HepG2 (cell line): ENCODE measurements around the gene HOXD12. TPM values are rescaled to one million over a fixed set of nuclear protein-coding genes. Genes with fewer than 3 reads are reported as not detected.

ENCODE experiments used
- ATAC-seq: fragments of 200-7000 bp; cut with Tn5 transposase; 3 replicates; pipeline ENCODE4 v1.9.1; 2020; ENCODE audit warnings: mild to moderate bottlenecking, moderate library complexity
- BruUV-seq: library from RNA; stranded (reverse); fragments of 400-500 nt; replicated peaks from 2 replicates; lab custom pipeline; 2021; lab: Mats Ljungman, UMichigan
- CTCF ChIA-PET: fragments of 300-600 bp; formaldehyde crosslinking; extraction: SDS; loops from one replicate; lab custom pipeline; 2021; ENCODE audit warnings: low total read pairs, inconsistent platforms, low intra/inter-chr PET ratio; lab: Yijun Ruan, JAX
- POLR2A ChIA-PET: fragments of 350-600 bp; sonication (Branson Sonifier 250); formaldehyde crosslinking; loops from one replicate; lab custom pipeline; 2020; ENCODE audit warnings: antibody characterized with exemption, inconsistent platforms; lab: Yijun Ruan, JAX
- DNase-seq: peaks from one replicate; pipeline ENCODE4 v3.0.0-alpha.2; 2015; ENCODE audit warnings: low spot score
- FAIRE-seq: peaks from 3 replicates; lab custom pipeline; 2011; peaks lifted over from hg19 to GRCh38; lab: Jason Lieb, UNC
- H2AFZ ChIP-seq: one replicate; pipeline ENCODE4 v1.6.1; 2011; ENCODE audit warnings: low read length, inconsistent platforms
- H3K27ac ChIP-seq: fragments of 300-600 bp; 3 replicates; pipeline ENCODE4 v1.8.0; 2011; ENCODE audit warnings: mixed run types, mild to moderate bottlenecking, mixed read lengths, low read length, inconsistent platforms; ENCODE audit not compliant: insufficient read depth; ENCODE audit errors: extremely low read length
- H3K27me3 ChIP-seq, 2 experiments: fragments of 200-600 bp in 1 of 2; 2 replicates in 1 of 2; 3 replicates in 1 of 2; pipeline versions ENCODE4 v1.6.0 to v1.8.0; 2011; ENCODE audit warnings: low read length in 2 of 2, mild to moderate bottlenecking in 2 of 2, moderate library complexity in 2 of 2, inconsistent platforms in 1 of 2; ENCODE audit not compliant: insufficient read depth in 2 of 2, control insufficient read depth in 1 of 2
- H3K36me3 ChIP-seq, 2 experiments: fragments of 200-600 bp in 1 of 2; replicated peaks in 1 of 2; 2 replicates in 1 of 2; 3 replicates in 1 of 2; pipeline versions ENCODE4 v1.5.1 to v1.8.0; 2011; ENCODE audit warnings: low read length in 2 of 2, inconsistent platforms in 1 of 2; ENCODE audit not compliant: insufficient read depth in 2 of 2, control insufficient read depth in 1 of 2
- H3K4me1 ChIP-seq: 2 replicates; pipeline ENCODE4 v1.5.1; 2012; ENCODE audit warnings: low read length, inconsistent platforms; ENCODE audit not compliant: insufficient read depth
- H3K4me2 ChIP-seq: 2 replicates; pipeline ENCODE4 v1.6.0; 2011; ENCODE audit warnings: low read depth, low read length, inconsistent platforms
- H3K4me3 ChIP-seq, 3 experiments: fragments of 200-600 bp in 1 of 3; sonication (generic), shearing (Covaris generic) in 1 of 3; replicated peaks in 1 of 3; 2 replicates each; pipeline ENCODE4 v1.5.1; 2011 to 2016; ENCODE audit warnings: low read length in 3 of 3, inconsistent platforms in 2 of 3, low read depth in 2 of 3, mild to moderate bottlenecking in 2 of 3, control low read depth in 1 of 3, mixed read lengths in 1 of 3; ENCODE audit not compliant: insufficient read depth in 1 of 3
- H3K79me2 ChIP-seq: one replicate; pipeline ENCODE4 v1.6.1; 2011; ENCODE audit warnings: low read length, inconsistent platforms; ENCODE audit not compliant: insufficient read depth
- H3K9ac ChIP-seq: 2 replicates; pipeline ENCODE4 v1.6.0; 2011; ENCODE audit warnings: mild to moderate bottlenecking, low read depth, low read length, inconsistent platforms; ENCODE audit not compliant: insufficient read depth
- H3K9me3 ChIP-seq: 2 replicates; pipeline ENCODE4 v1.5.1; 2012; ENCODE audit warnings: mild to moderate bottlenecking, low read length
- H4K20me1 ChIP-seq: 2 replicates; pipeline ENCODE4 v1.6.0; 2011; ENCODE audit warnings: inconsistent platforms, mild to moderate bottlenecking, low read length, moderate library complexity; ENCODE audit not compliant: insufficient read depth
- CAMTA2 ChIP-seq: sonication (generic); formaldehyde crosslinking; IDR thresholded peaks from 2 replicates; pipeline ENCODE4 v1.4.0; 2020; ENCODE audit warnings: mild to moderate bottlenecking, missing genetic modification reagents, borderline replicate concordance
- CREBL2 ChIP-seq: sonication (generic); formaldehyde crosslinking; IDR thresholded peaks from 2 replicates; pipeline ENCODE4 v1.8.1; 2023; ENCODE audit warnings: missing genetic modification reagents, mild to moderate bottlenecking, borderline replicate concordance
- DPF2 ChIP-seq: sonication (generic); formaldehyde crosslinking; IDR thresholded peaks from 2 replicates; pipeline ENCODE4 v1.4.0; 2020; ENCODE audit warnings: mild to moderate bottlenecking, low read depth, missing genetic modification reagents, borderline replicate concordance
- EZH2 ChIP-seq: conservative IDR thresholded peaks from 2 replicates; pipeline ENCODE4 v1.6.1; 2012; ENCODE audit warnings: mild to moderate bottlenecking, low read depth, low read length, moderate library complexity
- GABPA ChIP-seq, 2 experiments: IDR thresholded peaks; 2 replicates each; pipeline ENCODE4 v1.6.1; 2011 to 2016; ENCODE audit warnings: low read depth in 2 of 2, low read length in 1 of 2, missing biosample characterization in 1 of 2, missing genetic modification characterization in 1 of 2
- HOXA9 ChIP-seq: sonication (generic); formaldehyde crosslinking; IDR thresholded peaks from 2 replicates; pipeline ENCODE4 v1.8.1; 2022; ENCODE audit warnings: missing genetic modification reagents, mild to moderate bottlenecking, moderate library complexity, borderline replicate concordance
- IRF2 ChIP-seq: IDR thresholded peaks from 2 replicates; pipeline ENCODE4 v1.6.1; 2018; ENCODE audit warnings: missing genetic modification reagents, missing compliant biosample characterization
- JUNB ChIP-seq: sonication (generic); formaldehyde crosslinking; IDR thresholded peaks from 2 replicates; pipeline ENCODE4 v1.8.0; 2022; ENCODE audit warnings: missing genetic modification reagents, mild to moderate bottlenecking, borderline replicate concordance
- KAT8 ChIP-seq: IDR thresholded peaks from 2 replicates; pipeline ENCODE4 v1.6.1; 2016; ENCODE audit warnings: missing genetic modification reagents, missing compliant biosample characterization
- NCOA5 ChIP-seq: sonication (generic); formaldehyde crosslinking; IDR thresholded peaks from 2 replicates; pipeline ENCODE4 v1.4.0; 2020; ENCODE audit warnings: missing genetic modification reagents
- SRY ChIP-seq: sonication (generic); formaldehyde crosslinking; IDR thresholded peaks from 2 replicates; pipeline ENCODE4 v1.8.0; 2022; ENCODE audit warnings: mild to moderate bottlenecking, missing genetic modification reagents
- TOPORS ChIP-seq: sonication (generic); formaldehyde crosslinking; IDR thresholded peaks from 2 replicates; pipeline ENCODE4 v1.8.0; 2023; ENCODE audit warnings: mild to moderate bottlenecking, missing genetic modification reagents
- ZBTB44 ChIP-seq: sonication (generic); formaldehyde crosslinking; IDR thresholded peaks from 2 replicates; pipeline ENCODE4 v1.4.0; 2020; ENCODE audit warnings: missing genetic modification reagents
- ZNF121 ChIP-seq: sonication (generic); formaldehyde crosslinking; IDR thresholded peaks from 2 replicates; pipeline ENCODE4 v1.5.0; 2020; ENCODE audit warnings: mild to moderate bottlenecking, missing genetic modification reagents
- ZNF143 ChIP-seq: sonication (generic); formaldehyde crosslinking; IDR thresholded peaks from 2 replicates; pipeline ENCODE4 v1.4.0; 2020; ENCODE audit warnings: missing genetic modification reagents
- ZNF17 ChIP-seq: sonication (generic); formaldehyde crosslinking; IDR thresholded peaks from 2 replicates; pipeline ENCODE4 v1.5.0; 2020; ENCODE audit warnings: mild to moderate bottlenecking, missing genetic modification reagents
- ZNF180 ChIP-seq: sonication (generic); formaldehyde crosslinking; IDR thresholded peaks from 2 replicates; pipeline ENCODE4 v1.4.0; 2020; ENCODE audit warnings: low read depth, missing genetic modification reagents, borderline replicate concordance
- ZNF564 ChIP-seq: sonication (generic); formaldehyde crosslinking; IDR thresholded peaks from 2 replicates; pipeline ENCODE4 v1.8.1; 2023; ENCODE audit warnings: mild to moderate bottlenecking, missing genetic modification reagents
- ZNF615 ChIP-seq: sonication (generic); formaldehyde crosslinking; IDR thresholded peaks from 2 replicates; pipeline ENCODE4 v1.5.0; 2020; ENCODE audit warnings: mild to moderate bottlenecking, missing genetic modification reagents, borderline replicate concordance
- ZSCAN5A ChIP-seq: sonication (generic); formaldehyde crosslinking; IDR thresholded peaks from 2 replicates; pipeline ENCODE4 v1.8.0; 2022; ENCODE audit warnings: mild to moderate bottlenecking, missing genetic modification reagents, borderline replicate concordance
- WGBS: methylation state at CpG from one replicate; pipeline ENCODE4 v1.1.6; 2017; ENCODE audit warnings: low lambda C conversion rate; 5-methylcytosine and 5-hydroxymethylcytosine counted together
- in situ Hi-C: cut with HindIII; loops from 2 replicates; pipeline ENCODE4 v1.10.0; 2017; ENCODE audit warnings: low pct_unique_long_range_greater_than_20kb; ENCODE audit not compliant: extremely low pct_ligation_motif_present
- intact Hi-C: fragments of 100-400 bp; cut with micrococcal nuclease; formaldehyde crosslinking; loops from one replicate; pipeline ENCODE4 v1.10.0; 2022; ENCODE audit not compliant: unreplicated experiment
- polyA plus RNA-seq, 8 experiments: library from polyadenylated mRNA; depleted of rRNA in 3 of 8; stranded (reverse) in 7 of 8; unstranded in 1 of 8; fragments of >200 nt; fragmentation: Illumina TruSeq in 4 of 8; extraction: Trizol in 4 of 8; gene quantifications; 2 replicates each; pipeline versions ENCODE4 v1.2.1 to v1.2.3, GENCODE V29; 2011 to 2016; ENCODE audit warnings: low read depth in 4 of 8, missing spikeins in 1 of 8, mixed read lengths in 1 of 8; ENCODE audit not compliant: insufficient read depth in 1 of 8
- total RNA-seq, 5 experiments: library from RNA; depleted of rRNA; stranded (reverse); fragments of >200 nt; fragmentation: Illumina TruSeq; extraction: Trizol; gene quantifications; 2 replicates each; pipeline ENCODE4 v1.2.3, GENCODE V29; 2016; ENCODE audit warnings: low read depth in 1 of 5

The HOXD12 gene
- total and polyA plus RNA-seq, 2 of the 13 experiments (the other 11 are each of a cell fraction or from before 2014, with no cell fraction given): not detected

- H3K9me3 ChIP-seq: no peaks in the 10 kb centered on the region
- no TSS peak for BruUV-seq
- 25% methylated on average over 2 of the region's 2 CpGs for WGBS
- no peak for DNase-seq
- H3K27ac ChIP-seq: no peak overlapping the region
- in situ Hi-C loops: no loop called here
- no peaks in the 10 kb centered on the region for H3K79me2 ChIP-seq
- H3K9ac ChIP-seq: no peak overlapping the region
- H3K4me1 ChIP-seq: peaks cover 11% of the 10 kb centered on the region
- POLR2A ChIA-PET: no interaction called here
- H2AFZ ChIP-seq: no peak overlapping the region
- CTCF ChIA-PET: no interaction called here
- intact Hi-C loops: no loop called here
- ATAC-seq: no peak
- H3K4me3 ChIP-seq: no peak overlapping the region
- H3K36me3 ChIP-seq: no peaks in the 10 kb centered on the region
- no peak for FAIRE-seq
- no peak overlapping the region for H3K4me2 ChIP-seq
- peaks cover 9 to 91% of the 10 kb centered on the region in 2 experiments; a peak in 4 of 5 replicates for H3K27me3 ChIP-seq
- no peak for TF ChIP-seq ZBTB44 (CRISPR knock-in tag)
- no peak; the same call in 1 of the 2 replicates for TF ChIP-seq EZH2
- TF ChIP-seq KAT8 (CRISPR knock-in tag): no peak
- no peak for TF ChIP-seq CREBL2 (CRISPR knock-in tag)
- TF ChIP-seq ZNF180 (CRISPR knock-in tag): no peak
- TF ChIP-seq ZNF564 (CRISPR knock-in tag): no peak
- no peak for TF ChIP-seq IRF2 (CRISPR knock-in tag)
- TF ChIP-seq NCOA5: no peak
- TF ChIP-seq CAMTA2 (CRISPR knock-in tag): no peak
- no peak for TF ChIP-seq SRY (CRISPR knock-in tag)
- TF ChIP-seq ZNF121 (CRISPR knock-in tag): no peak
- no peak for TF ChIP-seq ZNF143 (CRISPR knock-in tag)
- no peak for TF ChIP-seq ZNF17 (CRISPR knock-in tag)
- no peak for TF ChIP-seq GABPA (IDR thresholded peaks at IDR 0.05; ENCODE audit: low read depth, low read length)
- TF ChIP-seq GABPA (CRISPR knock-in tag; IDR thresholded peaks at IDR 0.05; ENCODE audit: low read depth): no peak
- TF ChIP-seq JUNB (CRISPR knock-in tag): no peak
- TF ChIP-seq ZNF615 (CRISPR knock-in tag): no peak
- no peak for TF ChIP-seq HOXA9 (CRISPR knock-in tag)
- no peak for TF ChIP-seq ZSCAN5A (CRISPR knock-in tag)
- TF ChIP-seq TOPORS (CRISPR knock-in tag): no peak
- no peak for TF ChIP-seq DPF2 (CRISPR knock-in tag)
- TF ChIP-seq, all 625 proteins: peak for 0
- H4K20me1 ChIP-seq: no peaks in the 10 kb centered on the region
Measured at GRCh38 chr2:176137252-176137580, 37.6 kb downstream of the HOXD12 start.
